A549 (cell line): ENCODE results near the gene CCN6. TPM values are rescaled to one million over a fixed set of nuclear protein-coding genes. Genes with fewer than 3 reads are reported as not detected.

Source experiments
- ATAC-seq, 2 experiments: fragments of 200-7000 bp in 1 of 2; fragments of >200 bp in 1 of 2; cut with Nextera tagmentation in 1 of 2; cut with Tn5 transposase in 1 of 2; 3 replicates each; pipeline versions ENCODE4 v1.8.0 to v1.9.1; 2018 to 2020; ENCODE audit warnings: mild to moderate bottlenecking in 1 of 2, moderate library complexity in 1 of 2
- CTCF ChIA-PET: fragments of 300-600 bp; sonication (Branson Sonifier 250); formaldehyde crosslinking; extraction: SDS; loops from one replicate; lab custom pipeline; 2021; ENCODE audit warnings: antibody characterized with exemption, inconsistent platforms; lab: Yijun Ruan, JAX
- POLR2A ChIA-PET: fragments of 350-600 bp; formaldehyde crosslinking; extraction: SDS; loops from one replicate; lab custom pipeline; 2021; ENCODE audit warnings: antibody characterized with exemption, inconsistent platforms; lab: Yijun Ruan, JAX
- DNase-seq, 2 experiments: peaks; one replicate each; pipeline versions ENCODE4 v3.0.0 to v3.0.0-alpha.2; 2011 to 2016; ENCODE audit warnings: low read depth in 1 of 2, low spot score in 1 of 2
- FAIRE-seq: peaks from 2 replicates; lab custom pipeline; 2011; peaks lifted over from hg19 to GRCh38; lab: Jason Lieb, UNC
- H3K27ac ChIP-seq, 2 experiments: fragments of >200 bp; sonication (Bioruptor Twin); formaldehyde crosslinking; 3 replicates each; pipeline ENCODE4 v1.5.1; 2016 to 2017
- H3K4me1 ChIP-seq: fragments of >200 bp; sonication (Bioruptor Twin); formaldehyde crosslinking; 3 replicates; pipeline ENCODE4 v1.6.1; 2016
- H3K4me2 ChIP-seq: fragments of >200 bp; sonication (Bioruptor Twin); formaldehyde crosslinking; 3 replicates; pipeline ENCODE4 v1.6.1; 2016
- H3K4me3 ChIP-seq: fragments of >200 bp; sonication (Bioruptor Twin); formaldehyde crosslinking; 3 replicates; pipeline ENCODE4 v1.5.1; 2016
- H3K9me3 ChIP-seq: fragments of >200 bp; sonication (Bioruptor Twin); formaldehyde crosslinking; 3 replicates; pipeline ENCODE4 v1.6.1; 2016
- ATOH8 ChIP-seq: fragments of 250-450 bp; sonication (Bioruptor Pico); IDR thresholded peaks from 2 replicates; pipeline ENCODE4 v1.5.0; 2020; ENCODE audit warnings: low read depth, mild to moderate bottlenecking, moderate library complexity
- BHLHE40 ChIP-seq: IDR thresholded peaks from 2 replicates; pipeline ENCODE4 v1.6.1; 2012; ENCODE audit warnings: low read depth, low read length, inconsistent platforms
- CBX2 ChIP-seq: fragments of 200-600 bp; sonication (generic); IDR thresholded peaks from 2 replicates; pipeline ENCODE4 v1.6.1; 2016; ENCODE audit warnings: low read depth, mild to moderate bottlenecking, borderline replicate concordance
- CHD2 ChIP-seq: fragments of 150-350 bp; IDR thresholded peaks from 2 replicates; pipeline ENCODE4 v1.6.1; 2014; ENCODE audit warnings: low read length; ENCODE audit not compliant: partially characterized antibody
- CHD4 ChIP-seq: fragments of 200-600 bp; sonication (generic); IDR thresholded peaks from 2 replicates; pipeline ENCODE4 v1.6.1; 2016; ENCODE audit warnings: antibody characterized with exemption, mild to moderate bottlenecking, borderline replicate concordance
- CTCF ChIP-seq: fragments of >200 bp; sonication (Bioruptor Twin); formaldehyde crosslinking; IDR thresholded peaks from 3 replicates; pipeline ENCODE4 v1.5.1; 2016
- EHF ChIP-seq: fragments of 250-450 bp; sonication (Bioruptor Pico); IDR thresholded peaks from 2 replicates; pipeline ENCODE4 v1.5.0; 2020; ENCODE audit warnings: mild to moderate bottlenecking
- FOSB ChIP-seq: fragments of 250-450 bp; sonication (Bioruptor Pico); IDR thresholded peaks from 2 replicates; pipeline ENCODE4 v1.5.0; 2020; ENCODE audit warnings: mild to moderate bottlenecking, moderate library complexity
- FOXS1 ChIP-seq: fragments of 250-450 bp; sonication (Bioruptor Pico); IDR thresholded peaks from 2 replicates; pipeline ENCODE4 v1.5.0; 2020; ENCODE audit warnings: mild to moderate bottlenecking, moderate library complexity
- HOXA7 ChIP-seq: fragments of 250-450 bp; sonication (Bioruptor Pico); IDR thresholded peaks from 2 replicates; pipeline ENCODE4 v1.5.0; 2020; ENCODE audit warnings: mild to moderate bottlenecking, moderate library complexity
- HOXB13 ChIP-seq: fragments of 250-450 bp; sonication (Bioruptor Pico); IDR thresholded peaks from 2 replicates; pipeline ENCODE4 v1.5.0; 2020; ENCODE audit warnings: low read depth, mild to moderate bottlenecking, moderate library complexity
- JUNB ChIP-seq: fragments of >200 bp; sonication (Bioruptor Twin); formaldehyde crosslinking; IDR thresholded peaks from 2 replicates; pipeline ENCODE4 v1.6.1; 2016
- KDM5A ChIP-seq: fragments of 200-600 bp; sonication (generic); IDR thresholded peaks from 2 replicates; pipeline ENCODE4 v1.6.1; 2016; ENCODE audit warnings: antibody characterized with exemption, mild to moderate bottlenecking
- NPAS2 ChIP-seq: fragments of 250-450 bp; sonication (Bioruptor Pico); IDR thresholded peaks from 2 replicates; pipeline ENCODE4 v1.8.0; 2022; ENCODE audit warnings: mild to moderate bottlenecking, moderate library complexity, borderline replicate concordance
- PHF8 ChIP-seq: fragments of 200-600 bp; sonication (generic); IDR thresholded peaks from 2 replicates; pipeline ENCODE4 v1.6.1; 2016; ENCODE audit warnings: low read depth, mild to moderate bottlenecking, antibody characterized with exemption, moderate library complexity, borderline replicate concordance
- POLR2A ChIP-seq: IDR thresholded peaks from 2 replicates; pipeline ENCODE4 v1.6.1; 2012; ENCODE audit warnings: mild to moderate bottlenecking, low read length
- POLR2AphosphoS2 ChIP-seq: conservative IDR thresholded peaks from 2 replicates; pipeline ENCODE4 v1.6.1; 2012; ENCODE audit warnings: low read length, improper control_type of control experiment, inconsistent platforms
- RNF2 ChIP-seq: fragments of 200-600 bp; sonication (generic); IDR thresholded peaks from 2 replicates; pipeline ENCODE4 v1.6.1; 2016; ENCODE audit warnings: low read depth, mild to moderate bottlenecking, antibody characterized with exemption, moderate library complexity, borderline replicate concordance
- USF2 ChIP-seq: fragments of 450-650 bp; IDR thresholded peaks from 2 replicates; pipeline ENCODE4 v1.6.1; 2014; ENCODE audit warnings: antibody characterized with exemption
- ZC3H11A ChIP-seq: fragments of 450-650 bp; IDR thresholded peaks from 2 replicates; pipeline ENCODE4 v1.6.1; 2014; ENCODE audit warnings: antibody characterized with exemption, mild to moderate bottlenecking
- ZNF302 ChIP-seq: fragments of 250-450 bp; sonication (Bioruptor Pico); IDR thresholded peaks from 2 replicates; pipeline ENCODE4 v1.9.0; 2021; ENCODE audit warnings: inconsistent platforms, mild to moderate bottlenecking, moderate library complexity
- WGBS: methylation state at CpG from one replicate; pipeline ENCODE4 v1.1.6; 2017; ENCODE audit errors: missing lambda C conversion rate; 5-methylcytosine and 5-hydroxymethylcytosine counted together
- polyA plus RNA-seq, 4 experiments: library from polyadenylated mRNA; depleted of rRNA in 3 of 4; stranded (reverse); fragments of >200 nt; fragmentation: RNase III in 1 of 4; extraction: RNeasy Plus Mini Kit Qiagen cat#74134 plus additional on column Dnase treatment in 1 of 4; gene quantifications; 2 replicates in 3 of 4; 3 replicates in 1 of 4; pipeline ENCODE4 v1.2.3, GENCODE V29; 2011 to 2017
- TF ChIP-seq, protein P1 (sequence below): fragments of 200-600 bp; sonication (generic); IDR thresholded peaks from 2 replicates; pipeline ENCODE4 v1.6.1; 2016; ENCODE audit warnings: antibody characterized with exemption, mild to moderate bottlenecking, moderate library complexity
- TF ChIP-seq, protein P2 (sequence below): fragments of >200 bp; sonication (Bioruptor Twin); formaldehyde crosslinking; IDR thresholded peaks from 3 replicates; pipeline ENCODE4 v1.6.1; 2016

The CCN6 gene
- polyA plus RNA-seq, 2 of the 4 experiments (the other 2 are of a cell fraction): not detected

DNA sequence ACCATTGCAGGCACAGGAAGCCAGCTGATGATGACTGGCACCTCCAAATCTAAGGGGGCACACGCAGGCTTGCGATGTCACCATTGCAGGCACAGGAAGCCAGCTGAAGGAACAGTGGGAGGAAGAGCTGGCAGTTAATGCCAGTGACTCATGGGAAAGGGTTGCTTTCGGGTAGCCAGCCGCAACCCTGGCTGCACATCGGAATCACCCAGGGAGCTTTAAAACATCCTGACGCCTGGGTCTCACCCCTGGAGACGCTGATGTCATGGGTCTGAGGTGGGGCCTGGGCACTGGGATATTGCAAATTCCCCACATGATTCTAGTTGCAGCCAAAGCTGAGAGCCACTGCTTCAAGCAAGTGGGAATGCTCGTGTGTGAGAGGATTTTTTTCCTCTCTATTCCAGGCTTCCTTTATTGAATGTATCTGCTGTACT is 16.1 kb upstream of the CCN6 start:
- DNase-seq (peak; percentile 5 to 30), ATAC-seq (peak; percentile 74 to 77), FAIRE-seq (no peak)
- CTCF ChIA-PET: interaction anchor here (0.9 to 1.5 kb wide), 3 partner anchors 9 to 328 kb away, joined by 4 to 5 read pairs (median 4); no protein-coding TSS in a partner anchor
- Histone ChIP-seq H3K4me1 (peaks cover 5% of the 10 kb centered on the region; the same call in 1 of the 3 replicates), H3K9me3 (no peaks in the 10 kb centered on the region), H3K27ac (peak overlapping the region in 1 of 2 experiments; percentile 54; a peak in 3 of 6 replicates)
- WGBS: 20% methylated on average over 6 of the region's 8 CpGs
- TF ChIP-seq FOXS1 (CRISPR knock-in tag) (no peak), BHLHE40 (no peak), ZC3H11A (no peak), FOSB (no peak), NPAS2 (CRISPR knock-in tag) (no peak), USF2 (no peak), PHF8 (no peak), HOXB13 (CRISPR knock-in tag) (no peak), RNF2 (no peak)
- TF ChIP-seq, protein P1, sequence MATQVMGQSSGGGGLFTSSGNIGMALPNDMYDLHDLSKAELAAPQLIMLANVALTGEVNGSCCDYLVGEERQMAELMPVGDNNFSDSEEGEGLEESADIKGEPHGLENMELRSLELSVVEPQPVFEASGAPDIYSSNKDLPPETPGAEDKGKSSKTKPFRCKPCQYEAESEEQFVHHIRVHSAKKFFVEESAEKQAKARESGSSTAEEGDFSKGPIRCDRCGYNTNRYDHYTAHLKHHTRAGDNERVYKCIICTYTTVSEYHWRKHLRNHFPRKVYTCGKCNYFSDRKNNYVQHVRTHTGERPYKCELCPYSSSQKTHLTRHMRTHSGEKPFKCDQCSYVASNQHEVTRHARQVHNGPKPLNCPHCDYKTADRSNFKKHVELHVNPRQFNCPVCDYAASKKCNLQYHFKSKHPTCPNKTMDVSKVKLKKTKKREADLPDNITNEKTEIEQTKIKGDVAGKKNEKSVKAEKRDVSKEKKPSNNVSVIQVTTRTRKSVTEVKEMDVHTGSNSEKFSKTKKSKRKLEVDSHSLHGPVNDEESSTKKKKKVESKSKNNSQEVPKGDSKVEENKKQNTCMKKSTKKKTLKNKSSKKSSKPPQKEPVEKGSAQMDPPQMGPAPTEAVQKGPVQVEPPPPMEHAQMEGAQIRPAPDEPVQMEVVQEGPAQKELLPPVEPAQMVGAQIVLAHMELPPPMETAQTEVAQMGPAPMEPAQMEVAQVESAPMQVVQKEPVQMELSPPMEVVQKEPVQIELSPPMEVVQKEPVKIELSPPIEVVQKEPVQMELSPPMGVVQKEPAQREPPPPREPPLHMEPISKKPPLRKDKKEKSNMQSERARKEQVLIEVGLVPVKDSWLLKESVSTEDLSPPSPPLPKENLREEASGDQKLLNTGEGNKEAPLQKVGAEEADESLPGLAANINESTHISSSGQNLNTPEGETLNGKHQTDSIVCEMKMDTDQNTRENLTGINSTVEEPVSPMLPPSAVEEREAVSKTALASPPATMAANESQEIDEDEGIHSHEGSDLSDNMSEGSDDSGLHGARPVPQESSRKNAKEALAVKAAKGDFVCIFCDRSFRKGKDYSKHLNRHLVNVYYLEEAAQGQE: no peak
- TF ChIP-seq, protein P2, sequence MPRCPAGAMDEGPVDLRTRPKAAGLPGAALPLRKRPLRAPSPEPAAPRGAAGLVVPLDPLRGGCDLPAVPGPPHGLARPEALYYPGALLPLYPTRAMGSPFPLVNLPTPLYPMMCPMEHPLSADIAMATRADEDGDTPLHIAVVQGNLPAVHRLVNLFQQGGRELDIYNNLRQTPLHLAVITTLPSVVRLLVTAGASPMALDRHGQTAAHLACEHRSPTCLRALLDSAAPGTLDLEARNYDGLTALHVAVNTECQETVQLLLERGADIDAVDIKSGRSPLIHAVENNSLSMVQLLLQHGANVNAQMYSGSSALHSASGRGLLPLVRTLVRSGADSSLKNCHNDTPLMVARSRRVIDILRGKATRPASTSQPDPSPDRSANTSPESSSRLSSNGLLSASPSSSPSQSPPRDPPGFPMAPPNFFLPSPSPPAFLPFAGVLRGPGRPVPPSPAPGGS: no peak
- TF ChIP-seq, all 56 proteins: peak for 0
- Histone ChIP-seq H3K4me3 (no peak overlapping the region), H3K4me2 (peak overlapping the region; percentile 32)
- POLR2A ChIA-PET: no interaction called here

GRCh38 chr6:112038268-112038667 is 15.6 kb upstream of the CCN6 start:
- TF ChIP-seq CHD2: no peak
- no peak for TF ChIP-seq EHF (CRISPR knock-in tag)
- TF ChIP-seq USF2: no peak
- DNase-seq (no peak), FAIRE-seq (no peak), ATAC-seq (no peak)
- H3K4me3 ChIP-seq: no peak overlapping the region
- H3K4me1 ChIP-seq: peaks cover 5% of the 10 kb centered on the region; the same call in 1 of the 3 replicates
- WGBS: 76% methylated on average over 2 of the region's 5 CpGs
- ChIA-PET CTCF (interaction anchor here (0.9 to 2.5 kb wide), 4 partner anchors 9 to 328 kb away, joined by 4 to 10 read pairs (median 4); no protein-coding TSS in a partner anchor), POLR2A (no interaction called here)
- H3K27ac ChIP-seq: peak overlapping the region in 1 of 2 experiments; percentile 54; a peak in 3 of 6 replicates
- no peaks in the 10 kb centered on the region for H3K9me3 ChIP-seq
- peak overlapping the region; percentile 32 for H3K4me2 ChIP-seq

DNA sequence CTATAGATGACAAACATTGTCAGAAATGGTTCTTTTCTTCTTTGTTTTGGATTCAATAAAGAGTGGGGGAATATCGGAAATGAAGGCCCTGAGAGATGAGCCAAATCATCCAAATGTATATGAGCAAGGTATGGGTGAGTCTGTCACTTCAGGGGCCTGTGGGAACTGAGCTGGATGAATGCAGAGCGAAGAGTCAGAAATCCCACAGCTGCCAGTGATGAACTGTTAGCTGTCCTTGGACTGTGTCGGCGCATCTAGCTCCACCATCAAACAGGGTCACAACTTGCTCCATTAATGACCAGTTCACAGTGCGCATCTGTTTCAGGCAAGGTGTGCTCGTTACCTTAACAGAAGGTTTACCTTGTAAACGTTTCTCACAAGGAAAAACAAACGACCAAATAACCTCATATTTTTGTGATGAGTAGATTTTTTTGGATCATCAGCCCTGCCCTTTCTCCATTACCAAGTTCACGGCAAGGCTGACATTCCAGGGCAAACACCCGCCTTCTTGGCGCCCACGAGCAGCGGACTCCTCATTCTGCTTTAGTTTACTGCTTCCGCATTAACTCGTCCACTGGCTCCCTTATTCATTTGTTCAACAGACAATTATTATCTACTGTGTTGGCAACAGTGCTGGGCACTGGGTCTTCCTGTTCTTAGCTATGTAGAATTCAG is 15.0 kb upstream of the CCN6 start:
- no peaks in the 10 kb centered on the region for H3K9me3 ChIP-seq
- 76% methylated on average over 15 of the region's 15 CpGs for WGBS
- no peak overlapping the region for H3K4me2 ChIP-seq
- ATAC-seq (no peak), DNase-seq (no peak), FAIRE-seq (no peak)
- no peak overlapping the region for H3K4me3 ChIP-seq
- ChIA-PET CTCF (interaction anchor here (1.2 to 2.5 kb wide), 5 partner anchors 10 to 780 kb away, joined by 3 to 16 read pairs (median 5); a partner anchor contains a TSS), POLR2A (no interaction called here)
- H3K4me1 ChIP-seq: peaks cover 5% of the 10 kb centered on the region; the same call in 1 of the 3 replicates
- H3K27ac ChIP-seq: no peak overlapping the region
- TF ChIP-seq HOXA7 (CRISPR knock-in tag): no peak
- no peak for TF ChIP-seq CHD4
- no peak for TF ChIP-seq POLR2AphosphoS2
- no peak for TF ChIP-seq JUNB
- no peak for TF ChIP-seq CTCF
- no peak for TF ChIP-seq CBX2
- TF ChIP-seq ZNF302 (CRISPR knock-in tag): no peak
- TF ChIP-seq ATOH8 (CRISPR knock-in tag): no peak
- no peak for TF ChIP-seq KDM5A
- no peak for TF ChIP-seq POLR2A
